ENCODE data around the gene MYADML2.
"Not testable (repeated sequence)": the region's sequence is repeated elsewhere in the genome, so short reads cannot be mapped to it uniquely, and the experiment has no call there.

MYADML2 gene

DNA sequence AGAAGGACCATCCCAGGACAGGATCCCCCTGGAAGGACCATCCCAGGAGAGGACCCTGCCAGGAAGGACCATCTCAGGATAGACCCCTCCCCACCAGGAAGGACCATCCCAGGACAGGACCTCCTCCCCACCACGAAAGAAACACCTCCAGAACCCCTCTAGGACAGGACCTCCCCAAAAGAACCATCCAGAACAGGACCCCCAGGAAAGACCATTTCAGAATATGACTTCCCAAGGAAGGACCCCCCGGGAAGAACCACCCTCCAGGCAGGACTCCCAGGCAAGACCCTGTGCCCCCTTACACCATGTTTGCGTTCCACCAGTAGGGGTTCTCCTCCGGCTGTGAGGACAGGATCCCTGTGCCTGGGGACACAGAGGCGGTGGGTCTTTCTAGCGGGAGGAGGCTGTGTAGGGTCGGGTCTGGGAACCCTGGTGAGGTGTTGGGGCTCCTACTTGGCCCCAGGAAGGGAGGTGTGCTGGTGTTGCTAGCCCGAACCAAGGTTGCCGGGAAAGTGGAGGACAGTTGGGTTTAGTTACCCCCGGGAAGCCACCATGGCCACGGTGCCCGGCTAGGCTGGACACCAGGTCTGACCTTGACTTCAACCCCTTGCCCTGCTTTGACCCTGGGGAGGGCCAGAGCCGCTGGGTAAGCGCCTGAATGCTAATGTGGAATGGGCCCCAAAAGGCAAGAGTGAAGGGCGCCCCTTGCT lies 11.8 kb upstream of the MYADML2 start:
- no peak for DNase-seq (ENCODE audit: low spot score)

DNA sequence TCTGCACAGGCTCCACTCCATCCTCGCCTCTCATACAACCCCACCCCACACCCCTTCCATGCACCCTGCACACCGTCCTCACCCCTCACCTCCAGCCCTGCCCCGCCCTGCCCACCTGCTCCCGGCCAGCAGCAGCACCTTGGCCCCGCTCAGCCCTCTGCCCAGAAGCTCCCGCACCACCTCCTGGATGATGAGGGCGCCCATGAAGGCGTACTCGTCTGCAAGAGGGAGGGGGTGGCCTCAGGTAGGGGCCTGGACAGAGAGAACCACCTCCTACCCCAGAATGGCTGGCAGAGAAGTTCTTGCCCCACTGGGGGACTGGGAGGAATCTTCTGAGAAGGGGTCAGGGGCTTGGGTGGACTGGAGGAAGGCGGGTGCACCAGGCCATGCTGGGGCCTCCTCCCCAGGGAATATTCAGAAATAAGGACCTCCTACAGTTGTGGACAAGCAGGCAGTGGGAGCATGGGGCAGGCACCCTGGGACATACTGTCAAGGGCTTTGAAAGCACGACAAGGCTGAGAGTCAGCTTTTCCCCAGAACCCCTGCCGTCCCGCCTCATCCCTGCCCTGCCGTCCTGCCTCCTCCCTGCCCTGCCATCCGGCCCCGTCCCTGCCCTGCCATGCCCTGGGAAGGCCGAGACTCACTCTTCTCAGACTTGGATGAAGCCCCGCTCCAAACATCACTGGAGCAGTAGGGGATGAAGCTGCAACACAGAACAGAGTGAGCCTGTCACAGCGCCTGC lies 10.8 kb upstream of the MYADML2 start:
- no peak for DNase-seq (ENCODE audit: low spot score)

DNA sequence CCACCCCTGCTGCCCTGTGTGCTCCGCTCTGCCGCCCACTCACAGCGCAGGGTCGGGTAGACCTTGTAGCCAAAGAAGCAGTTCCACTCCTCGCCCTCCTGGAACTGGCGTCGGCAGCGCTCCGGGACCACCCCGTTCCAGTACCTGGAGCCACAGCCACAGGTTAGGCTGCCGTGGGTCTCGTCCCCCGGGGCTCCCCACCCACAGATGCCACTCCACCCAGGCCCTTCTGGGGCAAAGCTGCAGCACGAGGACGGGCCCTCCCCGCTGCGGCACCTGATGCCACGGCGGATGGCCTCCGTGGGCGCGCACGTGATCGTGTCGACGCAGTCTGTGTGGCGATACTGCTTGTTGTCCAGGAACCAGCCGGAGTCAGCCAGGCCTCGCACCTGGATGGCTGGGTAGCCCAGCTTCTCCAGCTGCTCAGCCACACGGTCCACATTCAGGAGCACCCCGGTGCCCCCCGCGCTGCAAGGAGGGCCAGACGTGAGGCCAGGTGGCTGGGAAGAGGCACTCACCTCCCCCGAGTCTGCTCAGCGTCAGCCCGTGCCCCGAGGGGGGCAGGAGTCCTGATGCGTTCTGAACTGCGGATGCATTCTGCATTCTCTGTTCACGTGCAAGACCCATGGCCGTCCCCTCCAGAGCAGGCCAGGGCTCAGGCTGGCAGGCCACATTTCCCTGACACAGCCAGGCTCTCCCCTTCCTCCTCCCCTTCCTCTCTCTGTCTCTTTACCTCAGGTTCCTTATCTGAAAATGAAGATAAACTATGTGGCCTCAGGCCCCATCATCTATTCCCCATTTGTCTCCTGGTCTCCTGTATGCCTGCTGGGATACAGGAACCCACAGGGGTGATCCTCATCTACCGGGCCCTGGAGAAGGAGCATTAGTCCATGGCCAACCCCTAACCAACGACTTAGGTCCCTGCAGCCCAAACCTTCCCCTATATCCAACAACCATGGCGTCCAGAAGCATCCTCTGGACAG lies 9.9 kb upstream of the MYADML2 start:
- DNase-seq (ENCODE audit: low spot score), result no peak

DNA sequence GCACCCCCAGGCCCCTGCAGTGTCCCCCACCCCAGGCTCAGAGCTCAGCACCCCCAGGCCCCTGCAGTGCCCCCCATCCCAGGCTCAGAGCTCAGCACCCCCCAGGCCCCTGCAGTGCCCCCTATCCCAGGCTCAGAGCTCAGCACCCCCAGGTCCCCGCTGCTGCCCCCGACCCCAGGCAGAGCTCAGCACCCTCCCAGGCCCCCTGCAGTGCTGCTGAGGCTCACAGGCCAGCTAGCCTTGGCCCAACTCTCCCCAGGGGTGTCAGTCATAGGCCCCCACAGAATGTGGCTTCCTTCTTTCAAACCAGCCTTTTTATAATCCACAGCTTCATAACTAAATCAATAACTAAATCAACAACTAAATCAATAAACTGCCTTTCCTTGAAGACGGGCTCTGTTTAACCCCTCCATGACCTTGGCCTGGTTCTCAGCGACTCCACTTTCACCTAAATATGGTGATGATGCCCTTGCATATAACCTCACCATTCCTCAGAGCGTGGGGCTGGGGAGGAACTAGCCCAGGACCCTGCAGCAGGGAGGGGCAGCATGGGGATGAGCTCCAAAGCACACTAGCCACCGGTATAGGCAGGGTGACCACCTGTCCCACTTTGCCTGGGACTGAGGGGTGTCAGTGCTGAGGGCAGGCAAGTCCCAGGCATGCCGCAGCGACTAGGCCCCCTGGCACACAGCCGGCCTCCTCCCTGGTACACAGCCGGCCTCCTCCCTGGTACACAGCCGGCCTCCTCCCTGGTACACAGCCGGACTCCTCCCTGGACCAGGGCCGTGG lies 8.9 kb upstream of the MYADML2 start:
- no peak for DNase-seq (ENCODE audit: low spot score)

DNA sequence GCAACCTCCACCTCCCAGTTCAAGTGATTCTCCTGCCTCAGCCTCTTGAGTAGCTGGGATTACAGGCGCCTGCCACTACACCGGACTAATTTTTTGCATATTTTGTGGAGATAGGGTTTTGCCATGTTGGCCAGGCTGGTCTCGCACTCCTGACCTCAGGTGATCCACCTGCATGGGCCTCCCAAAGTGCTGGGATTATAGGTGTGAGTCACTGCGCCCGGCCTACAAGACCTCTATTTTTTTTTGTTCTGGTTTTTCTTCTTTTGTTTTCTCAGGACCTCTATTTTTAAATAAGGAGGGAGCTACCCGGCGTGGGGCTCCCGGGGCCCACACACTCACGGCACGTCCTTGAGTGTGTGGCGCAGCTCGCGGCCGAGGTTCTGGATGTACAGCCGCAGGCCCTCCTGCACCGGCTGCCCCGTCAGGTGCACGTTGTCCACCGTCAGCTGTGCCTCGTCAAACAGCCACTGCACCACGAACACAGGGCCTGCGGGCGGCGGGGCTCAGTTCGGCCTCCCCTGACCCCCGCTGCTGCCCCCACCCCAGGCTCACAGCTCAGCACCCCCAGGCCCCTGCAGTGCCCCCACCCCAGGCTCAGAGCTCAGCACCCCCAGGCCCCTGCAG lies 8.1 kb upstream of the MYADML2 start:
- no peak for DNase-seq (ENCODE audit: low spot score)

DNA sequence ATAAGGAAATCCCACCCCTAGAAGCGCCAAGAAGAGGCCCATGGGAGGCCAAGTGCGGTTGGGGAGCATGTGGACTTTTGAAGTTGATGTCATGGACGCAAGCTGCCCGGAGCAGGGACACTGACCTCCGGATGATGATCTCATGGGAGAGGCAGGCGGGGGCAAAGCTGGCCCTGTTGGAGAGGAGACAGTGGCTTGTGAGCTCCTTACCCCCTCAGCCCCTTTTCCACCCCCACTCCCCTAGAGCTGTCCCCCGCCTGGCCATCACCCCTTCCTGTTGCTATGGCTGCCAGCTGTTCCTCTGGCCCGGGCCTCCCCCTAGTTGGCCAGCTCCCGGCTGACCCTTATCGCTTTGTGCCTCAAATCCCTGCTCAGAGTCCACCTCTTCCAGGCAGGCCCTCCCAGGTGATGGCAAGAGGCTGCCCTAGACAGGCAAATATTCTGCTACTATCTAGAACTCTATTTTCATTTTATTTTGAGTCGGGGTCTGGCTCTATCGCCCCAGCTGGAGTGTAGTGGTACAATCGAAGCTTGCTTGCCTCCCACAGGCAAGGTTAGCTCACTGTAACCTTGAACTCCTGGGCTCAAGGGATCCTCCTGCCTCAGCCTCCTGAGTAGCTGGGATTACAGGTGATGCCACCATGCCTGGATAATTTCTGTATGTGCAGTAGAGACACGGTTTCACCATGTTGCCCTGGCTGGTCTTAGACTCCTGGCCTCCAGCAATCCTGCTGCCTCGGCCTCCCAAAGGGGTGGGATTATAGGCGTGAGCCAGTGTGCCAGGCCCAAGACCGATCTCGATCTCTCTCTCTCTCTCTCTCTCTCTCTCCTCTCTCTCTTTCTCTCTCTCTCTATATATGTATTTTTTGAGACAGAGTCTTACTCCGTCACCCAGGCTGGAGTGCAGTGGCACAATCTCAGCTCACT lies 7.4 kb upstream of the MYADML2 start:
- no peak for DNase-seq (ENCODE audit: low spot score)

DNA sequence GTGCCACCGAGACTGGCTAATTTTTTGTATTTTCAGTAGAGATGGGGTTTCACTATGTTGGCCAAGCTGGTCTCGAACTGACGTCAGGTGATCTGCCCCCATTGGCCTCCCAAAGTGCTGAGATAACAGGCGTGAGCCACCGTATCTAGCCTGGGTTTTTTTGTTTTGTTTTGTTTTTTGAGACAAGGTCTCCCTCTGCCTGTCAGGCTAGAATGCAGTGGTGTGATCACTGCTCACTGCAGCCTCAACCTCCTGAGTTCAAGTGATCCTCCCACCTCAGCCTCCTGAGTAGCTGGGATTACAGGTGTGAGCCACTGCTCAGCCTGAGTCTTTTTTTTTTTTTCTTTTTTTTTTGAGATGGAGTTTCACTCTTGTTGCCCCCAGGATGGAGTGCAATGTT lies 6.4 kb upstream of the MYADML2 start:
- DNase-seq (ENCODE audit: low spot score), result not testable (repeated sequence)

DNA sequence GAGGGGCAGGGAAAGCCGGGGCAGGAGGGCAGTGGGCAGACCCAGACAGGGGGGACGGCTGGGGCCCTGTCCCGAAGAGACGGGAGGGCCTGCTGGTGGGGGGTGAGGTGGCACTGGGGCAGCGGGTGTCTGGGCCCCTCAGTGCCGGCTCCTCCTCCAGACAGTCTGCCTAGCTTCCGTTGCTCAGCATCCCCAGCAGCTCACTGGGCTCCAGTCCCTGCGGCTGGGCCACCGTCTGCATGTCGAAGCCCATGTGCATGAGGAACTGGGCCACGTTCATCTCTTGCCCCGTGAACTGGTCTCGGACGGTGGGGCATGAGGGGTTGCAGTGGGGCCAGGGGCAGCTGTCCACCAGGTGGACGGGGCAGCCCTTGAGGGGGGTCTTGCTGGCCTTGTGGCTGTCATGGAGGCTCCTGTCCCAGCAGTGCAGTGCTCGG lies 5.8 kb upstream of the MYADML2 start:
- DNase-seq (ENCODE audit: low spot score), result no peak

DNA sequence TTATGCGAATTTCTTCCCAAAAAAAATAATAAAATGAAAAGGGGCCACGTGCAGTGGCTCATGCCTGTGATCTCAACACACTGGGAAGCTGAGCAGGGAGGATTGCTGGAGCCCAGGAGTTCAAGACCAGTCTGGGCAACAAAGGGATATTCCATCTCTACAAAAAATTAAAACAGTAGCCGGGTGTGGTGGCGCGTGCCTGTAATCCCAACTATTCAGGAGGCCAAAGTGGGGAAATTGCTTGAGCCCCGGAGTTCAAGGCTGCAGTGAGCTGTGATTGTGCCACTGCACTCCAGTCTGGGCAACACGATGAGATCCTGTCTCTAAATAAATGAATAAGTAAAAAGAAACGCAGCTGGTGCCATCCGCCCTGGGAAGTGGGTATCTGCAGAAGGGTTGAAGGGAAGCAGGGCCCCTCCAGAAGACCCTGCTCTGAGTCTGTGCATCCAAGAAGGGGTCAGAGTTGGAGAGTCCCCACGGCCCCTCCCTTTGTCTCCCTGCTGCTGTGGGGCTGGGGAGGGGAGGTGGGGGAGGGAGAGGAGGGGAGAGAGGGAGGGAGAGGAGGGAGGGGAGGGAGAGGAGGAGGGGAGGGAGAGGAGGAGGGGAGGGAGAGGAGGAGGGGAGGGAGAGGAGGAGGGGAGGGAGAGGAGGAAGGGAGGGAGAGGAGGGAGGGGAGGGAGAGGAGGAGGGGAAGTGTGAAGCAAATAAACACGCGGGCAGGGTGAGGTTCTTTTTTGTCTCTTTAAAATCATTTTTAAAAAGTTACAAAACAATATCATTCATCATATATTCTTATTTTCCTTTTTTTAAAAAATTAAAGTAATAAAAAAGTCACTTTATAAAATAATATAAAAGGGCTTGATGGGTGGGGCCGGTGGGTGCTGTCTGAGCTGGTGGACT lies 5.0 kb upstream of the MYADML2 start:
- no peak for DNase-seq (ENCODE audit: low spot score)

DNA sequence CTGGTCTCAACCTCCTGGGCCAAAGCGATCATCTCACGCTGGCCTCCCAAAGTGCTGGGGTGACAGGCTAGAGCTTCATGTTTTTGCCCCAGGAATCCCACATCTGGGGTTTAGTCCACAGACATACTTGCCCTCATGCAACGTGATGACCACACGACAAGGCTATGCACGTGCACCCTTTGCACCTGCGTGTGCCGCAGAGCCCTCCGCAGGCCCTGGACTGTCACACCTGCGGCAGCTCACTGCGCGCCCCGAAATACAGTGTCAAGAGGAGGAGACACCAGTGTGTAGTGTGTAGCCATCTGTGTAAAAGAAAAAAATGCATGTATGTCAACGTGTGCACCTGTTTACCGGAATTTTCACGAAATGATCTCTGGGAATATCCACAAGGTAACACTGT lies 3.5 kb upstream of the MYADML2 start:
- DNase-seq (ENCODE audit: low spot score), result no peak

DNA sequence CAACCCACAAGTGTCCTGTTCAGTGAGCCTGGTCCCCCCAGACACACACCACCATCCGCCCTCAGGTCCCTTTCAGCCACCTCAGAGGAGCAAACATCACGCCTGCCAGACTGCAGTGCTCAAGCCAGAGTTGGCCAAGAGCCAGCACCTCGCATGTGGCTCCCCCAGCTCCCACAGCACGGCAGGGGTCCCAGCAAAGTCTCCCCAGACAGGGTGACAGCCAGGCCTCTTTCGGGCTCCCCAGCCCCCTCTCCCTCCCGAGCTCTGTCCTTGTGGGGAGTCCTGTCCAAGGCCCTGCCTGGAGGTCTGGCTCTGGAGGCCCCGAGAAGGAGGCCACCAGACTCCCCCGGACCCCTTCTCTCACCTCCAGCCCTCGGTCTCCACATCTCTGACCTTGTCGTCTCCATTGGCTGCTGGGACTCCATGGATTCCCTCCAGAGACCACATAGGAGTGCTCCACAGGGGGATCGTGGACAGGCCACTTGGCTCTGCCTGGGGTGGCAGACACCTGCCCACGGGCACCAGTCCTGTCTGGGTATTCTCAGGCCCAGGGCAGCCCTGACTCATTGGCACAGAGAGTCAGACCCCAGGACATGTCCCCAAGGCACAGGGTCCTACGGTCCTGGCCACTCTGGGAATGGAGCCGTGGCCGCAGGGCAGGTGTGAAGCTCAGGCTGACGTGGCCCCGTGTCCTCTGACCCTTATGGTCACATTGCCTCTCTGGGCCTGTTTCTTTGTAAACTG lies 1.8 kb upstream of the MYADML2 start:
- DNase-seq (ENCODE audit: low spot score), result no peak

DNA sequence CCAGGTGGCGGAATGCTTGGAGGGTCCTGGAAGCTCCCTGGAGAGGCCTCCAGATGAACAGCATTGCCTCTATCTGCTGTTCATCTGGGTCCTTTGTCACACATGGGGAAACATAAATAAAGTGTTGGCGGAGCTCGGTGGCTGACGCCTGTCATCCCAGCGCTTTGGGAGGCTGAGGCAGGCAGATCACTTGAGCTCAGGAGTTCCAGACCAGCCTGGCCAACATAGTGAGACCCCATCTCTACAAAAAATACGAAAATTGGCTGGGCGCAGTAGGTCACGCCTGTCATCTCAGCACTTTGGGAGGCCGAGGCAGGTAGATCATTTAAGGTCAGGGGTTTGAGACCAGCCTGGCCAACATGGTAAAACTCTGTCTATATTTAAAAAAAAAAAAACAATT lies 2.2 kb downstream of the MYADML2 start:
- DNase-seq (ENCODE audit: low spot score), result no peak

DNA sequence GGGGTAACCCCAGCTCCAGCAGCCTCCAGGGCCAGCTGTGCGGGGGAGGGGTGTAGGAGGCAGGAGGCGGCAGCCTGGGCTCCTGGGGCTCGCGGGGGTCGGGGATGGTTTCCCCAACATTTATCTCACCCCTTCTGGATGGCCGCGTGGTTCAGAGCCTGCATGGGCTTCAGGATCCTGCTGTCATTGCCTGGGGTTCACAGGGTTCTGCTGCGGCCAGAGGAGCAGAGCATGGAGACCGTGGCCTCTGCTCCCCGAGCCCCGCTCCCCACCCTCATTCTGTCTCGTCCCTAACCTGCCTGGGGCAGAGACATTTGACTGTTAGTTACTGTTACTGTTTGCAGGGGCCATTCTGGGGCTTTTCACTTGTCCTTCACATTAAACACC lies 4.9 kb downstream of the MYADML2 start:
- DNase-seq (ENCODE audit: low spot score), result no peak

DNA sequence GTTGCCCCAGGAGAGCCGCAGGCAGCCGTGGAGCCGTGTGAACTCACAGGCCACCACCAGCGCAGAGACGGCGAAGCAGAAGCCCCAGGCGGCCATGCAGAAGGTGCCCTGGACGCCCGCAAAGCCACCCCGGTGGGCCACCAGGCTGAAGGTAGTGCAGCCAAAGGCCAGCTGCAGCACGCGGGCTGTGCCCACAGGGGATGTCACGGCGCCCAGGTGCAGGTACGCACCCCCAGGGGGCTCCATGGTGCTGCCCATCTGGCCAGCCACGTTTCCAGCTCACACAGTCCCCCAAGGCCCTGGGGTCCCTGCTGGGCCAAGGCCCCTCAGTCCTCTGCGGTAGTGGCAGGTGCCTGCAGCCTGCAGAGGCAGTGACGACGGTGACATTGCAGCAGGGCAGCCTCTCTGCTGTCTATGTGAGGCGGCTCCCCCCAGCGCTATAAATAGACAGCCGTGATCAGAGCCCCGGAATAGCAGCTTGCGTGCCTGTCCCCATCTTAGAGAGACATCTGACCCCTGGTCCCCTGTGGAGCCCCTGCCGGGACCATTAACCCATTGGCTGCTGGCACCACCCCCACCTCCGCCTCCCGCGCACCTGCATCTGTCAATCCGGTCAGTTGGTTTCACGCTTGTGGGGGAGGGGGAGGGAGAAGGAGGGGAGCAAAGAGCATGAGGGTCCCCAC lies 5.4 kb downstream of the MYADML2 start:
- DNase-seq (ENCODE audit: low spot score), result no peak

DNA sequence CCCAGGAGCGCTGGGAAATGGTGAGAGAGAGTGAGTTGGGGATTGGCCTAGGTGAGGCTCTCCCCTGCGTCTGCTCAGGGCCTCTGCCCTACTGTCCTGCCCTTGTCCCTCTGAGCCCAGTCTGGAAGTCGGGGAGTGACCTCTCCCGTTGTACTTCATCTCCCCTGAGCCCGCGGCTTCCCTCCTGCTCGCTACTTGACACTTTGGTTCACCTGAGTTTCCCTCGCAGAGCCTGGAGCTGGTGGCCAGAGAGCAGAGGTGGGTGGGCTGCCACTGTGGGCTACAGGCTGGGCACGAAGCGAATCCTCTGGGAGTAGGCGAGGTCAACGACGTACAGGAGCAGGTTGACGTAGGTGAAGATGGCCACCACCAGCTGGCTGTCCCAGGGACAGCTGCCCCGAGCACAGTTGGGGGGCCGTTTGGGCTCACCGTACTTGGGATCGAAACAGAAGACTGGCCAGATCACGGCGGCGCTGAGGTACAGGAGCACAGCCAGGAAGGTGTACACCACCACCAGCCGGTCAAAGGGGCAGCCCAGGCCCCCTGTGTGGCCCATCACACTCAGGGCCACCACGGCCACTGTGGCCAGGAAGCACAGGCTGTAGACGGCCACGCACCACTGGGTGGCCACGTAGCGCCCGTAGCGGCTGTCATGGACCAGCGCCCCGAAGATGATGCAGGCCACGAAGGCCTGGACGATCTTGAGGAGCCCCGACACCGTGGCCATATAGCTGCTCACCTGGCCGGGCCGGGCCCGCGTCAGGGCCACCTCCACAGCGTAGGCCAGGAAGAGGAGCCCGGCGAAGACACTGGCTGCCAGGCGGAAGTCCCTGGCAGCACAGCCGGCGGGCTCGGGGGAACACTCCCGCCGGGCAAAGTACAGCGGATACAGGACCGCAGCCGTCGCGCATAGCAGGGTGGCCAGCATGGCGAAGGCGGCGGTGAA lies 6.2 kb downstream of the MYADML2 start:
- no peak for DNase-seq (ENCODE audit: low spot score)

DNA sequence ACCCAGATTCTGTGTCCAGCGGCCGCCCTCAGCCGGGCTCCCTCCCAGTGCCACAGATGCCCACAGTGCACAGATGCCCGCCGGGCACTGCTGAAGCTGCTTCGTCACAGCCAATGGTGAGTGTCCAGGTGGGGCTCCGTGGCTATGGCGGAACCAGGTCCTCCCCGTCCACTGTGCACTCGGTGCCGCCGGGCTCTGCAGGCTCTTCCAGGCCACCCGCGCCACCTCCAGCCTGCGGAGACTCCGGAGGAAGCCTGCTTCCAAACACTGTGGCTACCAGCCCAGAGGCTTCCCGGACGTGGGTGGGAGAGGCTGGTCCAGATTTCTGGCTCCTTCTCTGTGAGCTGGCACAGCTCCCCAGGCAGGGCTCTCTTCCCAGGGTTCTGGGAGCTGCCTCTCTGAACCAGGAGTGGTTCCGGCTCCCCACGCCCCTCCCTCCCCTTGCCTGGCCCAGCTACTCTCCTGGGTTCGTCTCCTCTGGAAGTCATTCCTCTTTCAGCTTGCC lies 7.1 kb downstream of the MYADML2 start:
- no peak for DNase-seq (ENCODE audit: low spot score)
